Measurements from ENCODE around the gene CRLF1.

- no peak for TF ChIP-seq CTCF (IDR thresholded peaks at IDR 0.05; ENCODE audit: low read length)
- no peak for TF ChIP-seq EZH2 (optimal IDR thresholded peaks at IDR 0.05; ENCODE audit: low read depth, low read length)
Observed at GRCh38 chr19:18601875-18602274, 4.7 kb downstream of the CRLF1 start.
